GM12873 (cell line): Measurements from ENCODE around the gene ELAVL4.

Experiments
- TF ChIP-seq, protein P1 (sequence below): IDR thresholded peaks from 2 replicates; pipeline ENCODE4 v1.5.1; 2012; ENCODE audit warnings: low read depth, mild to moderate bottlenecking, moderate library complexity, low read length, control low read depth; ENCODE audit not compliant: insufficient read depth; ENCODE audit errors: missing control alignments

The ELAVL4 gene

DNA sequence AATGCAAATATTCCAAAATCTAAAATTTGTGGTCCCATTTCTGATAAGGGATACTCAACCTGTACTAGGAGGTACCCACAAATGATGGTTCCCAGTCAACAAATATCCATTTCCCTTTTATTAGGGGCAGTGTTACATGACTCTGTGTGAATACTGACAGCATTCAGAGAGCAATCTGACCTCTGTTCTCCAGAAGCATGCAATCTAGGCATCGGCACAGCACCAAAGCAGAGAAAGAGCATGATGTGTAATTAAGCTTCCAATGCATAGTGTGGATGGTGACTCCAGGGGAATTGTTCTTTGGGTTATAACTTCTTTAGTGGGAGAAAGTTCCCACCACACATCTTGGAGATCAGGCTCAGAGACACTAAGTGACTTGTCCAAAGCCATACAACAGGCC is 71.6 kb downstream of the ELAVL4 start:
- TF ChIP-seq, protein P1, sequence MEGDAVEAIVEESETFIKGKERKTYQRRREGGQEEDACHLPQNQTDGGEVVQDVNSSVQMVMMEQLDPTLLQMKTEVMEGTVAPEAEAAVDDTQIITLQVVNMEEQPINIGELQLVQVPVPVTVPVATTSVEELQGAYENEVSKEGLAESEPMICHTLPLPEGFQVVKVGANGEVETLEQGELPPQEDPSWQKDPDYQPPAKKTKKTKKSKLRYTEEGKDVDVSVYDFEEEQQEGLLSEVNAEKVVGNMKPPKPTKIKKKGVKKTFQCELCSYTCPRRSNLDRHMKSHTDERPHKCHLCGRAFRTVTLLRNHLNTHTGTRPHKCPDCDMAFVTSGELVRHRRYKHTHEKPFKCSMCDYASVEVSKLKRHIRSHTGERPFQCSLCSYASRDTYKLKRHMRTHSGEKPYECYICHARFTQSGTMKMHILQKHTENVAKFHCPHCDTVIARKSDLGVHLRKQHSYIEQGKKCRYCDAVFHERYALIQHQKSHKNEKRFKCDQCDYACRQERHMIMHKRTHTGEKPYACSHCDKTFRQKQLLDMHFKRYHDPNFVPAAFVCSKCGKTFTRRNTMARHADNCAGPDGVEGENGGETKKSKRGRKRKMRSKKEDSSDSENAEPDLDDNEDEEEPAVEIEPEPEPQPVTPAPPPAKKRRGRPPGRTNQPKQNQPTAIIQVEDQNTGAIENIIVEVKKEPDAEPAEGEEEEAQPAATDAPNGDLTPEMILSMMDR: no peak

DNA sequence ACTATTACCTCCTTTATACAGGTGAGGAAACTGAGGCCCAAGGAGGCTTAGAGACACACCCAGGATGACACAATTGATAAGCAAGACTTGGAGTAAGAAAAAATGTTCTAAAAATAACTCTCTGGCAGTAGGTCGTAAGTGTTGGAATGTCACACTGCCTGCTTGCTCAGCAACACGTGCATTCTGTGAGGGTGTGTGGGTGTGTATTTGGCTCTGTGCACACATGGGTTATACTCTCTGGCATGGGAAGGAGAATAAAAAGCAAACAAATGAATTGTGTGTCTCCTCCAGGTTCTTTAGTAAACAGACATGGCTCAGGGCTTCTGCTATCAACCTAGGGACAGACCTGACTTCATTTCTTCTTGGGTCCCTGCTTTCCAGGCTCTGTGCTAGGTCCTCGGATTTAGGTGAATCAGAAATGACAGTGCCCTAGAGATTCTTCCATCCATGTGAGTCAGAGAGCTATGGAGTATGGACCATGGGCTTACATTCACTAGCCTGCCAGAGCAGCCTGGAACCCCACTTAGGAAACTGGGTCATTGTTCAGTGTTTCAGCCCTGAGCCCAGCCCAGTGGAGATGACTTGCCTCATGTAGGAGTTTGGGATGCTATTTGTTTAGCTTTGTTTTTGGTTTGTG is 72.4 kb downstream of the ELAVL4 start:
- TF ChIP-seq, protein P1: no peak

DNA sequence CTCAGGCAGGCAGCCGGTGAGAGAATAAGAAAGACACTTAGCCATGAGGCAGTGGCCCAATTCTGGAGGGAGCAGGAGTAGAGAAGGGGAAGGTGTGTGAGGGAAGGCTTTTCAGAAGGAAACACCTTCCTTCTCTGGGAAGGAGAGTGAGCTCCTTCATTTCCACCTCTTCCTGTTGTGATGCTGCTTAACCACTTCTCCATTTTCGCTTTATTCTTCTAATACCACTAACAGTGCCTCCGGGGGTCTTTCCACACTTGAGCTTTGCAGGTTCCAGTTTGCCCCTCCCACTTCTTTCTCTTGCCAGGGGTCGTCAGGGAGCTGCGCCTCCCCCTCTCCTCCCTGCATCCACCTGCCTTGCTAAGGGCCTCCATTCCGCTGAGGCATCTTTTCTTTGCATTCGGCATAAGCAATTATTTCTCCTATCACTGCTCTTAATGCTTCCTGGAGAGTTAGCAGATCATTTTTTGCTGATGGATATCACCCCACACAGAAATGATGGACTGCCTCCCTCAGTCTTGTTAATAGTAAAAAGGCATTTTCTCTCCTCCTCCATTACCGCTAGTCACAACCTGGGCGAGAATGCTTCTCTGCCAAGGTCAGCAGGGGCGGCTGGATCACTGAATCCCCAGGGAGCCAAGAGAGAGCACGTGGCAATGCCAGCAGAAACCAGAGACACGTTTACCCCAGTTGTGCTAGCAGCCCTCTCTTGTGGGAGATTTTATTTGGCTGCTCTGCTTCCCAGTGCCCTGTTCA is 74.8 kb downstream of the ELAVL4 start:
- TF ChIP-seq, protein P1: no peak

DNA sequence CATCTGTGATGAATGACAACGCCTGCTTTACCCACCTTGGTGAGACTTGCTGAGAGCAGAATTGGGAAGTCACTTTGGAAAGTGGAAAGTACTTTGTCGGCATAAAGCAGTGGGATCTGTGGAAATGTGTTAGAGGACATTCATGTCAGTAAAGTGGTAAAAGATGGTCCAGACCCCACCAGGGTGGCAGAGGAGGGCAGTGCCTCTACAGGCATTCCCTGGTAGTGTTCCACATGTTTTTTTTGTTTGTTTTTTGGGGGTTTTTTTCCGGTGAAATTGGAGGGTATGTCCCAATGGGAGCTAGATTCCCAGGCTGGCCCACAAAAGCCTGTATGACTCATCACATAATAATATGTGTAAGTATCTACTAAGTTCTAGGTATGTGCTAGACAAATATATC is 80.6 kb downstream of the ELAVL4 start:
- TF ChIP-seq, protein P1: no peak

DNA sequence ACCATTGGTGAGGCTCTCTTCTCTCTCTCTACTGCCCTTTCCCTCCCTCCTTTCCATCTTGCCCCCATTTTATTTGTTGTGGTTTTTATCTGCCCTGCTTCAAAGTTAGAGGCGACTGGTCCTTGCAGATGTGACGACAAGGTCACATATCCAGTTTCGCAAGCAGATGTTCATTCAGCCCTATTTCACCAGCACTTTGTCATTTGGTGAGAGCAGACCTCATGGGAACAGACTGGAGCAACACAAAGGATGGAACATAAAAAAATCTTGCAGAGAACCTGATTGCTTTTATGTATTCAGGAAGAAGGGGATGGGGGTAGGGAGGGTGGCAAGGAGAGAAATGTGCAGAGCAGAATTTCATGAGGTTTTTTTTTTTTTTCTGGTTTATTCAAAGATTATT is 84.3 kb downstream of the ELAVL4 start:
- TF ChIP-seq, protein P1: no peak

DNA sequence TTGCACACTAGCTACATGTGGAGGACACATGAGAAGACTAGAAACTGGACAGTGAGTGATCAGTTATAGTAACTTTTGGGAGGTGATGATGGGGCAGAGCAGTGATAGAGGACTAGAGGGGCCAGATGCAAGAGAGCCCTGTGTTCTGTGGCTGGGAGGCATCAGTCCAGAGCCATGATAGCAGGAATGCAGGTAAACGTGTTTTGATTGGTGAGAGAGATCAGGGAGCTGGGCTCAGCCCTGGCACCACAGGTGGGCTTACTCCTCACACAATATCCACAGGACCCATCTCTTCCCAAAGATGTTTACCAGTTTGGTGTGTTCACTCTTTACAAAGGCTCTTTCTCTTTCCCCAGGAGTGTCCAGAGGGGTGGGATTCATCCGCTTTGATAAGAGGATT is 86.5 kb downstream of the ELAVL4 start:
- TF ChIP-seq, protein P1: no peak

DNA sequence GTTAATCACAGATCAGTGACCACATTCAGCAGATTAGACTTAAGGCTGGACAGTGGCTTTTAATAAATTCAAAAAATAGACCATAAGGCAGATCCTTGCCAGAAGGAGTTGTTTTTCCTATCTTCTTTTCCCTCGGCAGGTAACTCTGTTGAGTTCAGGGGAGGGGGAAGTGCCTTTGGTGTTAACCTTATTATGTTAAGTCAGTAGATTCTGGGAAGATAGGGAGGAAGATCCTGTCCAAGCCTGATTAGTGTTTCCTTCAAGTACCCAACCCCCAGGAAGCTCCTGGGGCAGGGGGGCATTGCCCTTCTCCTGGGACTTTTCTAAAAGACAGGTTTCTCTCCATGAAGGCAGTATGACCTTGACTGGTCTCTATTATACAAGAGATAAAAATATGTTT is 87.4 kb downstream of the ELAVL4 start:
- TF ChIP-seq, protein P1: no peak
